HG02798 (cell line): ENCODE data around the gene RIN1.
"Not testable (repeated sequence)": the region's sequence is repeated elsewhere in the genome, so short reads cannot be mapped to it uniquely, and the experiment has no call there.

Experiments used
- ATAC-seq: cut with Tn5 transposase; IDR thresholded peaks from one replicate; pipeline ENCODE4 v1.9.1; 2021; ENCODE audit warnings: mild to moderate bottlenecking; ENCODE audit not compliant: unreplicated experiment, poor library complexity

Gene RIN1

DNA sequence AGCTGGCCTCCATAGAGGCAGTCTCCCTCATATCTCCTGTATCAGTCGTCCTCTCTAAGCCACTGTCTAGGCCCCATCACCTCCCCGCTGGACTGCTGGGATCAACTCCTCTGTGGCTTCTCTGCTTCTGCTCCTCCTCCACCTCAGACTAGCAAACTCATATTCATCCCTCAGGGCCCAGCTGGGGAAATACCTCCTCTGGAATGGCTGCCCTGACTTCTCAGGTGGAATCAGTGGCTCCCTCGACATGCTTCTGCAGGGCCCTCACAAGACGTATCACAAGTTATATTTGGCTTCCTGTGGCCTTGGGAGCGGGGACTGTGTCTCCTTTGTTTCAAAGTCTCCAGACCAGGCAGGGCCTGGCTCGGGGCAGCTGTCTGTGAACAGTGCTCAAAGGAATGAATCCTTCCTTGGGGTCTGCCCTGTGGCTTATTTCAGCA, 25.3 kb upstream of the RIN1 start:
- no peak for ATAC-seq

DNA sequence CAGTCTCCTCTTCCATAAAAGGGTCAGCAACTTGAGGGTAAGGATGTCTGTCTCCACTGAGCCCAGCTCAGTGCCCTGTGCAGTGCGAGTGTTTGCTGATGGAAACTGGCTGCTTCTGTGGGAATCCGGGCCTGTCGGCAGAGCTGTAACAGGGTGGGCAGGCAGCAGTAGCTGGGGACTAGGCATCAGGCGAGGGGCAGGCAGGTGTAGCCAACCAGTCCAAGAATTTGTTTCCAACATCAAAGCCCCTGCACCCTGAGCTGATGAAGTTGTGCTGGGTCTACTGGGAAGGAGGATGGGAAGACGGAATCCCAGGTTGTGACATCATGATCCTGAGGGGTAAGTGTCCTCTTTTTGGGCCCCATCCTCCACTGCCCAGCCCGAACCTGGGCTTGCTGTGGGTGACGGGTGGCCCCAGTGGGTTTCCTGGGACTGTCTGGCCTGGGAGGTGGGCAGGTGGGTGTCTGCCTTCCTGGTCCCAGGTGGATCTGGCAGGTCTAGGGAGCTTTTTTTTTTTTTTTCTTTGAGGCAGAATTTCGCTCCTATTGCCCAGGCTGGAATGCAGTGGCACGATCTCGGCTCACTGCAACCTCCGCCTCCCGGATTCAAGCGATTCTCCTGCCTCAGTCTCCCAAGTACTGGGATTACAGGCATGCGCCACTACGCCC, 24.3 kb upstream of the RIN1 start:
- no peak for ATAC-seq

DNA sequence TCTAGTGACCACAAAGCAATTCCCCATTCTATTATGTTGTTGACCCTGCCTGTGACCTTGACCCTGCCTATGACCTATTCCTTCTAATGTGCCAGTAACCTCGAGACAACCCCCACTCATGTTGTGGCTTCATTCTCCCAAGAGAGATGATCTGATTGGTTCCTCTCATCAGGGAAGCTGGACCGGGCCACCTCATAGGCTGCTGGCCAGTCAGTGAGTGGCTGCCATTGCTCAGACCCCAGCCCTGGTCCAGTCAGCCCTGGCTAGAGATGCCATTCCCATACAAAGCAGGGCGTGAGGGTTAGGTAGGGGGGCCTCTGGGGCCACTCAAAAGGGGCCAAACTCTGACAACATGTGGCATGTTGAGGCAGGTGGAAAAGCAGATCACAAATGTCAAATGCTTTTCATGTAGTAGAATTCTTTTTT, 23.4 kb upstream of the RIN1 start:
- ATAC-seq: no peak

DNA sequence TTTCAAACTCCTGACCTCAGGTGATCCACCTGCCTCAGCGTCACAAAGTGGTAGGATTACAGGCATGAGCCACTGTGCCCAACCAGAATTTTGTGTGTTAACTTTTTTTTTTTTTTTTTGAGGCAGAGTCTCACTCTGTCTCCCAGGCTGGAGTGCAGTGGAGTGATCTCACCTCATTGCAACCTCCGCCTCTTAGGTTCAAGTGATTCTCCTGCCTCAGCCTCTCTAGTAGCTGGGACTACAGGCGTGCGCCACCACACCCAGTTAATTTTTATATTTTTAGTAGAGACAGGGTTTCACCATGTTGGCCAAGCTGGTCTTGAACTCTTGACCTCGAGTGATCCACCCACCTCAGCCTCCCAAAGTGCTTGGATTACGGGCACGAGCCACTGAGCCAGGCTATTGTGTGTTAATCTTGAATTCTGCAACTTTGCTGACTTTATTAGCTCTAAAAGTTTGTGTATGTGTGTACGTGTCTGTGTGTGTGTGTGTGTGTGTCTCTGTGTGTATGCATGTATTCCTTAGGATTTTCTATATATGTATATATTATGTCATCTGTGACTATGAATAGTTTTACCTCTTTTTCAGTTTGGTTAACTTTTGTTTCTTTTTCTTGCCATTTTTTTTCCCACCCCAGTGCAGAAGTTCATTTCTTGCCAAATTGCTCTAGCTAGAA, 14.5 kb upstream of the RIN1 start:
- not testable (repeated sequence) for ATAC-seq

DNA sequence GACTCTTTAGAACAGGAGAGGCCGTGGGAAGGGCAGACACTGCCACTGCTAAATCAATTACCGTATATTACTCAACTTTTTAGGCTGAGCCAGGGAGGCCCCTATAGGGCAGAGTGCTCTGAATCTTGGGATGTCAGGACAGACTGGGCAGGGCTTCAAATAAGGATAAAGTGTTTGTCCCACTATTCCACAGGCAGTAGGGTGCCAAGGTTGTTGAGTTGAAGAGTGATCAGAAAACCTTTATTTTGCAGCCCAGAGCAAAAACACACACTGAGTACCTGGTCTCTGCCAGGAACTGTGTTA, 12.8 kb upstream of the RIN1 start:
- no peak for ATAC-seq

DNA sequence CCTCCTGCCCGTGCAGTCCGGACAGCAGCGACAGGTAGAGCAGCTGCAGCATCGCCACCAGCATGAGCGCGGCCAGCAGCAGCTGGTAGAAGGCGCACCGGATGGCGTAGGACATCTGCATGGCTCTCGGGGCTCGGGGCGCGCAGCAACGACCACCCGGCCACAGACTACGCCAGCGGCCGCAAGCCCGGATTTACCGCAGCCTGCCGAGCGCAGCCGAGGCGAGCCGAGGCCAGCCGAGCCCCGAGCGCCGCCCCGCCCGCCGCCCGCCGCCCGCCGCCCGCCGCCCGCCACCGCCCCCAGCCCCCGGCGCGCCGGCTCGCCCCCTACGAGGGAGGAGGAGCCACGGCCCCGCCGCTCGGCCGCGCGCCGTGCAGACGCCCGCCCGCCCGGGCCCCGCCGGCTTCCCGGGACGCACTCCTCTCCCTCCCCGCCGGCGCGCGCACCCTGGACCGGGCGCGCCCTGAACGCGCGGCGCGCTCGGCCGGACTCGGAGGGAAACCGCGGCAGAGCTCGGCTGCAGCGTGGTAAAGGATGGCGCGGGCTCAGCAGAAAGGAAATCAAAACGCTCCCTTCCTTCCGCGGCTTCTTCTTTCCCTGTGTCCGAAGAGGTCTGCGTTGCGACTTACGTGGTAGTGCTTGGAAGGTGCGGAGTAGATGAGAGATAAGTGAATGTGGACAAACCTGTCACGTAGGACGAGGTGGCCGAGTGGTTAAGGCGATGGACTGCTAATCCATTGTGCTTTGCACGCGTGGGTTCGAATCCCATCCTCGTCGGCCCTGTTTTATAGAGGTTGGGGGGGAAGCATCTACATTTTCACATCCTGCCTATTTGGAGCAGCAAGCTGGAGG, 11.4 kb upstream of the RIN1 start, which contains the start of gene B4GAT1:
Gene B4GAT1, minus strand, starts transcription at position 205 of the 852 bp plus-strand sequence. Its CDS starts 84 bp downstream, at position 121.
- ATAC-seq: peak; percentile 50

DNA sequence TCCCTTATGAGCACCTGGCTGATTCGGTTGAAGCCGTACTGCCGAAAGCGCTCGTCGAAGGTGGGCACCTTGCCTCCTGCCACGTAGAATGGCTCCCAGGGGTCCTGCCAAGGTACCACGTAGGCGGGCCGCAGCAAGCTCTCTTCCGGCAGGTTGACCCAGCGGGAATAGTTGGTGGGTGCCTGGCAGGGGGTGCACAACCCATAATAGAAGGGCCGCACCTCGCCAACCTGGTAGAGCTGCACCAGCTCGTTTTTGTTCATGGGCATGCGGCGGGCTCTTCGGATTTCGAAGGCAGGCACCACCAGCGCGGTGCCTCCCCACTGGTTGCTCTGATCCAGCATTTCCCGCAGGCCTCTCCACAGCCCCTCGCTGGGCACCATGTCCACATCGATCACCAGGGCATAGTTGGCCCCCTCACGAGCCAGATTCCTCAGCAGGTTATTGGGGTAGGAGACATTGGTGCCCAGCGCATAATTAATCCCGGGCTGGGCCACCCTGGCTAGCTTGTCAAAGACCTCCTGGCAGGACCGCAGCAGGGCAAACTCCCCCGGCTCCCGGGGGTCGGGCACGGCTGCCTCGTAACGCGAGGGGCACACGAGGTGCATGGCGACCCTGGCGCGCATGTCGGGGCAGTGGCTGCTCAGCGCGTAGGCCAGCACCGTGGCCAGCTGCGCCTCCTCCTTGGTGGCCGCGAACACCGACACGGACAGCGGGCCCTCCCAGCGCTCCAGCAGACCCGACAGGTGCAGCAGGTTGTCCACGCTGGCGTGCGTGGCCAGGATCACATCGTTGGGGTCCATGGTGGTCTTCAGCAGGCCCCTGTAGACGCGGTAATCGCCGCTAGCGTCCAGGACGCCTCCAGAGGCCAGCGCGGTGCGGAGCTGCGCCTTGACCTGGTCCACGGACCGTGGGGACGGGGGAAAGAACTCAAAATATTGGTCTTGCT, 10.5 kb upstream of the RIN1 start:
- ATAC-seq: no peak

DNA sequence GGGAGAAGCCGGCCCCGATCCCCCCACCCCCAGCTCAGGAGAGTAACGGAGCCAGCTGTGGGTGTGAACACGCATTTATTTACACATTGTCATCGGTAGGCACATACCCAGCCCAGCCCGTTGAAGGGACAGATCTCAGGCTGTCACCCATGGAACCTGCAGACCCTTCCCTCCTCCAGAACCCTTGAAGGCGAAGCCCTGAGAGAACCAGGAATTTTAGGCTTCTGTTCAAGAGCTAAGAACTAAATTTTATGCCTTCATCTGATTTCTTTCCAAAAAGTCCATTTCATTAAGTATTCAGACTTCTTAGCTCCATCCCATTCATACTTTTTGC, 9.0 kb upstream of the RIN1 start:
- no peak for ATAC-seq

DNA sequence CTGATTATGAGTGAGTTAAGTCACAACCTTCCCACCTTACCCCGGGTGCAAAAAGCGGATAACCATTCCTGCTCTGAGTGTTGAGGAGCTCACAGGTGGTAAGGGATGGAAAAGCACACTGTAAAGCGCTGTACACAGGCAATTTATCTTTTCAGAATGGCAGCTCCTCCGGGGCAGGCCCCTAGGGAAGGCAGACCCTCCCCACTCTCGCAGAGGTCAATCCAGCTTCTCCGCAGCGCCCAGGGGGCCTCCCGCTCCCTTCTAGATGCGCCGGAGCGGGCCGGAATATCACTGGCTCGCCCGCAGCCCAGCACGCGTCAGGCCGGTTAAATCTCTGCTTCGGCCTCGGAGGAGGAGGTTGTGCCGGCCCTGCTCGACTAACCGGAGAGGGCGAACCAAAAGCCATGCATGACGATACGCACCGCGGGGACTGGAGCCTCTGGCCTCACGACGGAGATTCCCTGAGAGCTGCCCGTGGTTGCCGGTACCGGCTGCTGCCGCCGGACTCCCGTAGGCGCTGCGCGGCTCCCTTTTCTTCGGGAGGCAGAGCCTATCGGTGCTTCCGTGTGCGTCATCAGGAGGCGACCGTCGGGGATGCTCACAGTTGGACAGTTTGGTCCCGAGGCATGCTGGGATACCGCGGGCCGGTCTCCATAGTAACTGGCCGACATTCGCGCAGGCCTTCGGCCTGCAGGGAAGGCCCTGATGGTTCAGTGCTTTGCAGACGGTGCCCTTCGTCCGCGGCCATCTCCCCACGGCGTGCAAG, 8.5 kb upstream of the RIN1 start, which contains the start of gene BRMS1:
Gene BRMS1, minus strand, starts transcription at position 555 of the 766 bp plus-strand sequence. CDS start 2,870 bp downstream, outside the sequence.
- peak; percentile 81 for ATAC-seq

DNA sequence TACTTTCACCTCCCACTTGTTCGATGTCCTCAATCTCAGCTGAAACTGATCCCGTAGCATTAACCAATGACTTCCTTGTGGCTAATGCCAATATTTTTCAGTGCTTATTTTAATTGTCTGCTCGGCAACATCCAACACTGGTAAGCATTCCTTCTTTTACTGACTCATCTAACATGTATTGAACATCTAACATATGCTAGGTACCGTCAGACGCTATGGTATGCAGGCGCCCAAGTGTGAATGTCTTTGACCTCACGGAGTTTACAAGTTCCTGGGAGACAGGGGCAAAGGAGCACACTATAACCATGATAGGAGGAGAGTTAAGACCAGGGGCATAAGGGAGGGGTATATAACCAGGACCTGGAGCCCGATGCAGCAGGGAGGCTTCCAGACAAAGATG, 6.9 kb upstream of the RIN1 start:
- ATAC-seq: no peak

DNA sequence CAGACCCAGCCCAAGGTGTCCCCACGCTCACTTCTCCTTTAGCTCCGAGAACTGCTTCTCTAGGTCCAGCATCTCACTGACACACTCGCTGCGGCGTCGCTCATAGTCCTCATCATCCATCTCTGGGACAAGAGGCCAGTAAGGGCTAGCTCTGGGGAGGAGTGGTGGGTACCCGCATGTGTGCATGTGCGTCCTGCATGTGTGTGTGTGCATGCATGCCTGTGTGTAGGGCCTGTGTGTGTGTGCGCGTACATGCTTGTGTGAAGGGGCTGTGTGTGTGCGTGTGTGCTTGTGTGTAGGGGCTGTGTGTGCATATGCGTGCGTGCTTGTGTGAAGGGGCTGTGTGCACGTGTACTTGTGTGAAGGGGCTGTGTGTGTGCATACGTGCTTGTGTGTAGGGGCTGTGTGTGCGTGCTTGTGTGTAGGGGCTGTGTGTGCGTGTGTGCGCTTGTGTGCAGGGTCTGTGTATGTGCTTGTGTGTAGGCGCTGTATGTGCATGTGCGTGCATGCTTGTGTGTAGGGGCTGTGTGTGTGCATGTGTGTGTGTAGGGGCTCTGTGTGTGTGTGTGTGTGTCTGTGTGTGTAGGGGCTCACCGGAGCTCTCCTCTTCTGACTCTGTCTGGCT, 5.4 kb upstream of the RIN1 start:
- ATAC-seq: no peak

DNA sequence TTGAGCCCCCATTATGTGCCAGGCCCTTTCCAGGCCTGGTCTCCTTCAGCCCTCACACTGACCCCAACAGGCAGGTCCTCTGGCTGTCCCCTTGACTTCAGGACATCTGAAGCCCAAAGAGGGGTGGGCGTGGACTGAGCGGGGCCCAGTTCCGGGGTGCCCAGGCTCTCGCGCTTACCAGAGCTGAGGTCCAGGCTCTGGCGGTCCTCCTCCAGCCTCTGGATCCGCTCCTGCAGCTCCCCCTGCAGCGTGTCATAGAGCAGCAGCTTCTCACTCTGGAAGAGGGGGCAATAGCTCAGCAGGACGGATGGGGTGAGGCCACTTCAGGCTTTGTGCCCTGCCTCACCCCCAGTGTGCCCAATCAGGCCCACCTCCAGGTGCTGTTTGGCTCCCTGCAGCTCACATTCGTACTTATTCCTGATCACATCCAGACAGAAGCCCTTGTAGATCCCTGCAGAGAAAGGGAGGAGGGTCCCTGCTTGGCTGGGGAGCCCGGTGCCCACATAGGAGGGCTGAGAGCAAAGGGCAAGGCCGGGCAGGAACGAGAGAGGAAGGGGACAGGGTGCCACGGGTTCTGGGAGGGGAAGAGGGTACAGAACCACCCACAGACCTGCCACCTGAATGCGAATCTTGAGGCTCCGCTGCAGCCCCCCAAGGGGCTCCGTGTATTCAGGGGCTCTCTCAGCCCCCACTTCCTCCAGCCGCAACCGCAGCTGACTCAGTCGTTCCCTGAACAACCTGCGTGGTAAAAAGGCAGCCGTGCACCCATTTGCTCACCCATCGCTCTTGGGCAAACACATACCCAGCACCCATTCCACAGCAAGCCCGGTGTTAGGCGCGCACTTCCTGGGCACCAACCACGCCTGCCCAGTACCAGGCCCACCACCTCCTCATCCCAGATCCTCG, 4.6 kb upstream of the RIN1 start:
- no peak for ATAC-seq

DNA sequence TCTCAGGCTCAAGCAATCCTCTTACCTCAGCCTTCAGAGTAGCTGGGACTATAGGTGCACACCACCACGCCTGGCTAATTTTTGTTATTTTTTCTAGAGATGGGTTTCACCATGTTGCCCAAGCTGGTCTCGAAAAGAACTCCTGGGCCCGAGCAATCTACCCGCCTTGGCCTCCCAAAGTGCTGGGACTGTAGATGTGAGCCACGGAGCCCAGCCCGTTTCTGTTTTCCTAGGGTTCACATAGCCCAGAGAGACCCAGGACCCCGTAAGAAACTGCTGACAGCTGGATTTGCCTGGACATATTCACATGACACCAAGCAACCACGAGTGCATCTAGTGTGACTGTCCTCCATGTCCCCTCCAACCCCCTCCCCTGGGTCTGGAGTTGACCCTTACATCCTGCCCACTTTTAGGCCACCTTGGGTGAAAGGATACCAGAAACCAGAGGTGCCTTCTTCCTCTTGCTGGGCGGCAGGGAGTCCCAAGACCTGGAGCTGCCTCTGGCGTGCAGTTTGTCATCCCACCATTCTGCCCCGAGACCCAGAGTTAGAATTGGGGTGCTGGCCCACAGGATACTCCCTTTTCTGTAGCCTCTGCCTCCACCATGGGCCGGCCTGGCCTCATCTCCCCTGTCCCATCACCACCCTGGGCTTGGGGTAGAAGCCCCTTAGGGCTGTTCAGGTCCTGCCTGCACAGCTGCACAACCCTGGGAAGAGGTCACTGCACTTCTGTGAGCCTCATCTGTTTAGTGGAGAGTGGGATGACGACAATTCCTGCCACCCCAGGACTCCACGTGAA, 3.7 kb upstream of the RIN1 start:
- no peak for ATAC-seq

DNA sequence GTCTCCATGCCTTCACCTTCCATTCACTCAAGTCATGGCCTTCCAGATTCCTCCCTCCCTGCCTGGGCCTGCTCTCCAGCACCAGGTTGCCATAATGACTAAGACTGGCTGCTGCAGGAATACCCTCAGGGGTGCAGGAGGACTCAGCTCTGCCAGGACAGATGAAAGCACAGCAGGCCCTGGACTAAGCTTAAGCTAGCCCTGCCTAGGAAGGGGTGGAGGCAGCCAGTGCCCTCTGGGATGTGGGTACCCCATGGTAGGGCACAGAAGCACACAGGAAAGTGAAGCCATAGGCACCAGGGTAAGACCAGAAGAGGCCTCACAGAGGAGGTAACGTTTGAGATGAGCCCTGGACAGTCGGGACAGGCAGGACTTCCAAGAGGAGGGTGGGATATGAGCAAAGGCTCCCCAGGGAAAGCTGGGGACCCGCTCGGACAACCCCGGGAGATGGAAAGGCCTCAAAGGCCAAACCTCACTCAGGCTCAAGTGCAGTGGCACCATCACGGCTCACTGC, 3.0 kb upstream of the RIN1 start:
- no peak for ATAC-seq

DNA sequence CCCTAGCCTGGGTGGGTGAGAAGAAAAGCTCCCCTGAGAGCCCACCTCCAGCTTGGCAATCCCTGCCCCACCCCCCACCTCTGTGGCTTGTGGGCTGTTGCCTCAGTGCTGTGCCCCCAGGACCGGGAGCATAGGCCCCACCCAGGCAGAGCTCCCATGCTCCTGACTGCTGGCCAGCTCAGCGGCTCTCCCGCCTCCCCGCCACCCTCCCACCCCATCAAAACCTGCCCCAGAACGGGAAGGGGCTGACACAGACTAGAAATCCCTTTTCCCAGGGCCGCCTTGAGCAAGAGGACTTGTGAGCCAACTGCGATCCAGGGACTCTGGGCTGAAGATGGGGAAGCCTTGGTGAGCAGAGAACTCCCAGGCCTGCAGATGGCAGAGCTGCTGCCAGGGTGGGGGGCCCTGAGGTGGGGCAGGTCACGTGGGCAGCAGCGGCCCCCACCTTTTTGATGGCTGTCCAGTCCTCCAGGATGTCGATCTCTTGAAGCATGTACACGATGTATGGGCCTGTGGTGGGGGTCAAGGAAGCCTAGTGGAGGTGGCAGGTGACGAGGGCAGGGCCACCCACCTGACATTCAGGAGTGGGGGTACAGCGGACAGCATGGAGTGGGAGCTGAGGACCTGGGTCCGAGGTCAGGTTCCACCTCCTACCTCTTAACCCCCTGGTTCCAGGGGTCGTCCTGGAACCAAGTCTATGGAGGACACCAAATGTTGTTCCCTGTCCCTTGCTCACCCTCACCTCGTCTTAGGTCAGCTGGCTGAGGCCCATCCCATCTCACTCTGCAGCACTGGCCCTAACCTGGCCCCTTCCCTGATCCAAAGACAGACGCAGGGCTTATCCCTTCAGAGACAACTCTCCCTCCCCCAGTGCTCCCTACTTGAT, 2.3 kb upstream of the RIN1 start:
- ATAC-seq: no peak
